Stimulated activated CD8-positive, alpha-beta memory T cell treated with anti-CD3 and anti-CD28 coated beads, Interleukin-4, amount 100 ng/mL, for 24 hours (primary cell): ENCODE data around the gene TSSK2.

Source experiments
- DNase-seq: peaks from one replicate; pipeline ENCODE4 v3.0.0-alpha.2; 2020; ENCODE audit warnings: low read depth

Gene TSSK2

DNA sequence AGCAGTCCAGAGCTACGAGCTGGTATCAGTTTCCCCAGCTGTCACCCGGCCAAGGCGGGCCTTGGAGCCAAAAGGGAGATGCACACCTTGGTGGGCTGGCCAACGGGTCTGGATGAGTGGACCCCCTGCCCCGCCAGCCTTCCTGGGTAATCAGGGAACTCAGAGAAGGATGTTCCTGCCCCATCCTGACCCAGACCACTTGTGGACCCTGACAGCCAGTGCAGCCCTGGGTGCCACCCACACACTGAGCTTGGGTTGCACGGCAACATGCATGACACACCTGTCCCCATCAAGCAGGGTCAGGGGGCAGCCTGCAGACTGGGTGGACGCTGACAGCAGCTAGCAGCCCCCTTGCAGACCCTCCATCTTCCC lies 38.8 kb downstream of the TSSK2 start:
- DNase-seq: no peak

DNA sequence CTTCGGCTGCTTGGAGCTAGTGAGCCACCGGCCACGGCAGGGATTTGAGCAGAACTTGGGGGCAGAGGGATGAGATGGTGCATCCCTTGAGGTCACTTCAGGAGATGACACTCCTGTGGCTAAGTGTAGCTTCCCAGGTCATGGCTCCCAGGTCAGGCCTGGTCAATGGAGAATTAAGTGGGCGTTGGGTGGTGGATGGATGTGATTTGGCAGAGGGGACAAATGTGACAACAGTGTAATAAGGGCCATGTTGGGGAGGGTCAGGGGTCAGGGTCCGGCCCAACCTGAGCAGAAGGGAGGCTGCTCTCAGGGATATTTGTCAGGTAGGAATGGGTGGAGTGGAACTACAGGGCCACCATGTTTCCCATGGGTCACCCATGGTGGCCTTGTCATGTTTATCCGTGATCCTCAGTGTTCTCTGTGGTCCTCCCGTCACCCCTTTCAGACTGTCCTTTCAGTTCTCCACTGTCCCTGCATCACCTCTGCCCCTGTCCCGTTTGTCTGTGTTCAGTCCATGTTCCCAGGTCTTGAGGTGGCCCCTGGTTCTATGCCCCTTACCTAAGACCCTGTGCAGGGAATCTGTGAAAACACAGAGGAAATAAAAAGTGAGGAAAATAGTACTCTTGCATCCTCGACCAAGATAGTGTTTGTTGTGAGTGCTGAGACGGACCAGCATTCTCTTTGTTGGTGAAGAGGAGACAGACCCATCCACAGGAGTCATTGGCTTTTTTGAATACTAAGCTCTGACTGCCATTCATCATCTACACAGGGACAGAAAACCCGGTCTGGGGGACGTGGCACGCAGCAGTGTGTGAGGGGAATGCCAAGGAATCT lies 41.3 kb downstream of the TSSK2 start:
- DNase-seq: no peak

DNA sequence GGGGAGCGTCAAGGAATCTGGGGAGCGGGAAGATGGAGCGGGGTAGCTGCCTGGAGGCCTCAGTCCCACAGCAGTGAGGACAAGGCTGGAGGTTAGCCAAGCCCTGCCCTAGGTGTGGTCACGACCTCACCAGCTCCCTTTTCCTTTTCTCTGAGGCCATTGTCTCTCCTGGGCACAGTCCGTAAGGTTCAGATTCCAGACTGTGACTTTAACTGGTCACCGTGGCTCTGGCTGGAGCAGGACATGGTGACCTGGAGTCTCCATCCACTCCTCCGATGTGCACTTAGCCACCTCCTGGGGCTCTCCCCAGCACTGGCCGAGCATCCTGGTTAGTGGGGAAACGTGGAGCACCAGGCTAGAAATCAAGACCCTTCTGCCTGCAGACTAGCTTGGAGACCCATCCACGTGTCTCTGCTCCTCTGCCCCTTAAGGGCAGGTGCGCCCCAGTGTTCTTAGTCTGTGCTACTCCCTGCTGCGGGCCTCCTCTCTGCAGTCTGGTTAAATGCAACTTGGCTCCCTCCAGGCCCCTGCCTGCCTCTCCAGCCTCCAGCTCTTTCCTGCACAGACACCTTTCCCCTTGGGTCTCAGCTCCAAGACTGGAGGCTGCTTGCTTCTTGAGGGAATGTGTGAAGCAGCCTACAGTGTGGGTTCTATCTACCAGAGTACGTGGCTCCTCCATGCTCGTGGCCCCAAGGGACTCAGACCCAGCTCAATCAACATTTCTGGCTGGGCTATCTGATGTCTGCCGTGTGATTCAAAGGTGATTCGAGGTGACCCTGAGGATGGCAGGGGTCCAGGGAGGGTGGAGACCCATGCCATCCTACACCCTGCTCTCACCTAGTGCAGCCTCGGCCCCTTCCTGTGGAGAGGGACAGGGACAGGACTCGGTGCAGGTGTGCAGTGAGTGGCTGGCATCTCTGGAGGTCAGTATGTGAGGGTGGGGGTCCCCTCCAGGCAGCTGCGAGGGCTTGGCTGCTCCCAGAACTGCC lies 42.2 kb downstream of the TSSK2 start:
- no peak for DNase-seq

DNA sequence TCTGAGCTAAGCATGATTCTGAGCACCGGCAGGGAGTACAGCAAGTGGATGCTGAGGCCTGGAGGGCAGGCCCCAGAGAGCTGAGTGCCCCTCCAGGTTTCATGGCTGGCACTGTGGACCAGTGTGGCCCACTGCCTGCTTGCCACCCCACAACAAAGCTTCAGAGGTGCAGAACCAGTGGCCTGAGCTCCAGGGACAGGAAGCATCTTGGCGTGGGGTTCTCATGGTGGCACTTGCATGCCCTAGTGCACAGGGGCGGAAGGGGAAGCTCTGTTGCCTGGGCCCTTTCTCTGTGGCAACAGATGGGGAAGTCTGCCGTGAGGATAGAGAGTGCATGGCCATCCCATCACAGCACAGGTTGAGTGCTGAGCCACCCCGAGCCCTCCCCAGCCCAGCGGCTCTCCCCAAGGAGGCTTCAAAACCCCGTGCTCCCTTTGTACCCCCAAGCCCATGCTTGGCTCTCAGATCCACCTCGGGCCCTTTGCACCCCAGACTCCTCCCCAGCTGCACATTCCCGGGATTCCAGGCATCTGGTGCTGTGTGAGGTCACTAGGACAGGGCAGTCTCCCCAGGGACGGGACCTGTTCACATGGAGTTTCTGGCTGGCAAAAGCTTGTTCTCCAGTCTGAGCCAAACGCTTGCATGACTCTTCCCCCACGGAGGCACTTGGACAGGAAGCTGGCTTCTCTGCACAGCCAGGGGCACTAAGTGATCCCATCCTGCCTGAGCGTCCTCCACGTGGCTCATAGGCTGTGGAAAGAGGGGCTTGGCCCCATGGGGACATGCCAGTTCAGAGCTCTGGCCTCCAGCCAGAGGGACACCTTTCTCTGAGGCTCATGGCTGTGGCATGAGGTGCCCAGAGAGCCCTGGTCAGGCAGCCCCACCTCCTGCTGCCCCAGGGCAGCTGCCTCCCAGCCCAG lies 43.3 kb downstream of the TSSK2 start:
- DNase-seq: no peak

DNA sequence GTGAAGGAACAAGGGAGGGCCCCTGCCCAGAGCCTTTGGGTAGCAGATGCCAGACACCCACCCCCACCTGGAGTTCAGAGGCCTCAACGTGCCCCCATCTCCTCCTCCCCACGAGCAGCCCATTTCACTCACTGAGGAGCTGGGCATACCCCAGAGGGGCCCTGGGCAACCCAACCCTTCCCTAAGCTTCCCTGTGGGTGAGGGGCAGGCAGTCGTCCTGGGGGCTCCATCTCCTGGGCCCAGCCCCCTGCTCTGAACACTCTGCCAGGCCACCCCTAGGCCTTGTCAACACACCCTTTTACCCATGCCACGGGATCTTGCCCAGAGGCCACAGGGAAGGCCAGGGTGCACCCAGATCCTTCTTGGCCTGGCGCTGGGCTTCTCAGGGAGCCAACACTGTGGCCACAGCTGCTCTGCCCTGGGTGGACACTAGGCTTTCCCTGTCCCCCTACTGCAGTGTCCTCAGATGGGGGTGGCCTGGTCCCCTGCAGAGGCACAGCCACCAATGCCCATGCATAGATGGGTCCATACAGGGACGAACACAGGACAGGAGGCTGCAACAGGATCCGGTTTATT lies 44.0 kb downstream of the TSSK2 start:
- no peak for DNase-seq

DNA sequence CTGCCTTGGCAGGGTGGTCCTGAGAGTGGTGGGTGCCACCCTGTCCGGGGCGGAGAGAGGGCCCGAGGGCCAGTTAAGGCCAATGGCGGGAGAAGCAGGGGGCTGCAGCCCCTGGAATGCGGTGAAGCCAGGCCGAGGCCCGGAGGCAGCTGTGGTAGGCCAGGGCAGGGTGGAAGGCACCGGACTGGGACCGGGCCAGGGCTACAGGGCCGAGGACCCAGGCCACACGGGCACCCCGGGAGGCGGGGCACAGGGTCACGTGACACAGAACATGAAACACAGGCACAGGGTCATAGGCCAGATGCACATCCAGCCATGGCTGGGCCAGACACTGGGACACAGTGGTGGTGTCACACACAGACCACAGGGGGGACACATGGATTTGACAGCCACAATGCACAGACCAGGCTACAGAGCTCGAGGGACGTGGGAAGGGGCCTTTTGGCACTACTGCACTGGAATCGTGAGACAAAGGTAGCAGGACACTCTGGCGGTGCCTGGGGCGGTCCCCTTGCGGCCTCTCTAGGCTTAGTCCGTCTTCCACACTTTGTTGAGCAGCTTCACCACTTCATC lies 44.6 kb downstream of the TSSK2 start:
- DNase-seq: no peak

DNA sequence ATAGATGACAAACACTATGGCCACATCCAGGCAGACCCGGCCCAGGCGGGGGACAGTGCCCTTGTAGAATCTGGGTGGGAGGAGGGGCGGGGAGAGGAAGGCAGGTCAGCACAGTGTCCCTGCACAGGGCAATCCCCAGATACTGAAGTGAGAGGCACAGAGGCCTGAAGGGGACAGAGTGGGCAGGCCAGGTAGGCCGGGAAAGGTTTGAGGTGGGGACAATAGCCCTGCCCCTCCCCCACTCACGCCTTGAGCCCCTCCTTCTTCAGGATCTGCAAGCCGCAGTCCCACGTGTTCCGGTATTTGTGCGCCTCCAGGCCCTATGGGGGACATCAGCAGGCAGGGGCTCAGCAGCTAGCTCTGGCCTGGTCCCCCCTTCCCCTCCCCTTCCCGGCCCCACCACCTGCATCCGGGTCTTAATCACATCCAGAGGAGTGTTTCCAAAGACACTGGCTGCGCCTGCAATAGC lies 45.1 kb downstream of the TSSK2 start:
- DNase-seq: no peak

DNA sequence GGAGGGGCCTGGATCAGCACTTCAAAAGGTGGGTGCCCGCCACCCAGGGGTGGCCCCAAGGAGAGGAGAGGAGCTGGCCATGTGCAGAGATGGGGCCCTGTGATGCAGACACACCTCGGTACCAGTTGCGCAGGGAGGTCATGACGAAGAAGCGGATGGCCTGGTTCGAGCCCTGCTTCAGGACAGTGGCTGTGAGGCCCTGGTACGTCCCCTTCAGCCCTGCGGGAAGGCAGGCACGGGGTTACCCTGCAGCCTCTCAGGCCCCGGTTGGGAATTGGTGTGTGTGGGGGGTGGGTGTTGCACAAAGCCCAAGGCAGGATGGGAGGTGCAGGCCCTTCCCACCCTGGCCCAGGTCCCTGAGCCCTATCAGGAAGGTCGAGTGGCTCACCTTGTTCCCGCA lies 45.6 kb downstream of the TSSK2 start:
- DNase-seq: no peak

DNA sequence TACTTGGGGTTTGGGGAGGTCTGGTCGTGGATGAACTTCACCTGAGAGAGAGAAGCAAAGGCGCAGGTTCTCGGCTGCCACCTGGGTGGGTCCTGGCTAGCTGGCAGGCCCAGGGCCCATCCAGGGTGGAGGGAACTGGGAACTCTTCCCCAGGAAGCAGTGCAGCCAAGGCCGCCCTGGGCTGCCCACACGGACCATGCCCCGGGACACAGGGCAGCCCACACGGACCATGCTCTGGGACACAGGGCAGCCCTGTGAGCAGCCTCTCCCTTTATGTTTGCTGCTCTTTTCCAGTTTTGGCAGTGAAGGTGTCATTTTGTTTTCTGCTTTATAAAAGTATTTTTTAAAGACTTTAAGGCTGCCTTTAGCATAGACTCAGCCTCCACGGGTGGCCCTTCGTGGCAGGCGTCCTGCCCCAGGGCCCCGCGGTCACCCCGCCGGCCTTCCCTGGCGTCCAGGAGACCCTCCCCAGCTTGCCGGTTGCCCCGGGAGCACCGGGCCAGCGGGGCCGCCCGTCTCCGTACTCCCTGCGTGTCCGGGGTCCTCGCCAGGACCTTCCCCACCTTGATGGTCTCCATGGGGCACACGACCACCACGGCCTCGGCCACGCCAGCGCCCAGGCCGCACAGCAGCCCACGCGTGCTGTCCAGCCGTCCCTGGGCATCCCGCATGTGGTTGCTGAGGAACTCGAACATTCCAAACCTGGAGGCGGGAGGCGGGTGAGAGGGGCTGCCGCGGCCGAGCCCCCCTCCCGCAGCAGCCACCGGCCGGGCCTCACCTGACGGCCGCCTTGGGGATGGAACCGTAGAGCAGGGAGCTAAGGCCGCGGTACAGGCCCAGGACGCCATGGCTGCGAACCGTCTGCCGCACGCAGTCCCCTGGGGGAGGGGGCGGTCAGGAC lies 46.3 kb downstream of the TSSK2 start:
- no peak for DNase-seq

DNA sequence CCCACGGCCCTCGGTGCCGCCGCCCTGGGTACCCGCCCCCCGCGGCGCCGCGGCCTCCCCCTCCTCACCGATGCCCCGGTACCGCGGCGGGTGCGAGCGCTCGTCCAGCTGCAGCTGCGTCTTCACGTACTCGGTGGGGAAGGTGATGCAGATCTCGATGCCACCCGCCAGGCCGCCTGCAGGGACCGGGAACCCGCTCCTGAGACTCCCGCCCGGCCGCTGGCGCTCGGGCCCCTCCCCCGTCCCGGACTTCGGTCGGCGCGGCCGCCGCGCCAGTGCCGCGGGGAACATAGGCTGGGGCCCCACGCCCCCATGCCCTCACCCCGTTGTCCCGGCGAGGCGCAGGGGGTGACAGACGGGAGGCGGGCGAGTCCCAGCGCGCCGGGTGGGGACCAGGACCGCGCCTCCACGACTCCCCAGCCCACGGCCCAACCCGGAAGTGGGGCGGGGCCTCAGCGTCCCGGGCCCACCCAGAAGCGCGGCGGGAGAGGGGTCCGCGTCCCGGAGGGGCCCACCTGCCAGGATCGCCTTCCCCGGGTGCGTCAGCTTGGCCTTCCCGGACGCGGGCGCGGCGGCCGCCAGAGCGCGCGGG lies 47.1 kb downstream of the TSSK2 start:
- peak; percentile 34 for DNase-seq

DNA sequence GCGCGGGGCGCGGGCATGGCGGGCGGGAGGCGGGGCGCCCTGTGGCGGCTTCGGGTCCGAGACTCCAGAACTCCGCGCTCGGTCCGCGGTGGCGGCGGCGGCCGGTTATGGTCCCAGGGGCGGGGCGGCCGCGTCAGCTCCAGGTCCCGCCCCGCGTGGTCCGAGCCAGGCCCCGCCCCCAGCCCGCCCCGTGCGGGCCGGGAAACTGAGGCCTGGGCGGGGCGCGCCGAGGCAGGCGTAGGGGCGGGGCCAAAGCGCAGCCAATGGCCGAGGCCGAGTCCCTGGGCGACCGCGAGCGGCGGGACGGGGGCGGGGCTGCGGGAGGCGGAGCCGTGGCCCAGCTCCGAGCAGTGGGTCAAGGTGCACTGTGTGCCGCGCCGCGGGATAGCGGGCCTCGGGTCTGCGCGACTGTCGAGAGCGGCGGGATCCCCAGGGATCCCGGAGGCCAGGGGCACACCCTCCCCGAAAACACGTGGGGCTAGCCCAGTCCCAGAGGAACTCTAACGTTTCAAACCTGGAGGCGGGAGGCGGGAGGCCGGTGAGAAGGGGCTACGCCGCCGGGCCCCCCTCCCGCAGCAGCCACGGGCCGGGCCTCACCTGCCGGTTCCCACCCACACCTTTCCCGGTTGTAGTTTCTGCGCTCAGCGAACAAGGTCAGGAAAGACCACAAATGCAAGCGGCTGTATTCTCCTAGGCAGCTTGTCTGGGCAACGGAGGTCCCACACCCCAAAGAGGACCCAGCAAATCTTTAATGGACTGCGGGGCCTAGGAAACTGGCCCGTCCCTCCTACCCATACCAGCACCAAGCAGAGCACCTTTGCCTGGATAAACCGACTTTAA lies 47.8 kb downstream of the TSSK2 start, which contains the start of gene SLC25A1:
TSS of gene SLC25A1 (minus strand) at position 80 of the 840 bp plus-strand sequence. CDS start at position 17, 63 bp downstream.
- peak; percentile 88 for DNase-seq

DNA sequence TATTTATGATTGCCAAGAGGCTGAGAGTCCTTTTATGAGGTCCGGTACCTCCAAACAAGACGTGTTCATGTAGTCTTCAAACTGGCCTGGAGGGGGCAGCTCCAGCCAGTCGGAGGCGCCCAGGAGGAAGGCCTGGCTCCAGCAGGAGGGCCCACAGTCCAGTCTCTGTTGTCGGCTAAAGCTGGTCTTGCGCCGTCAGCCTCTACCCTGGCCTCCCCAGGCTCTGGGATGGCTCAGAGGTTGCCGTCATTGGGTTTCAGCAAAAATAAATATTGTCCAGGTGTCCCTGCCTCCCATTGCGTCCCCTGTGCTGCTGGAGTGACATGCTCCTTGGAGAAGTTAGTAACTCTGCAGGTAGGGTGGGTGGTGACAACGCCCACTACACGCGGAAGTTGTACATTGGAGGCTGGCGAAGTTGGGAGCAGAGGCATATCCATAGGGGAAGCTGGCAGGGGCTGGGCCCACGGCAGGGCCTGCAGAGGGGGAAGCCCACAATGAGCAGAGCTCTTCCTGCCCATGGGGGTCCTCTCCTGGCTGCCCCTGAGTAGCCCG lies 48.5 kb downstream of the TSSK2 start:
- DNase-seq: no peak

DNA sequence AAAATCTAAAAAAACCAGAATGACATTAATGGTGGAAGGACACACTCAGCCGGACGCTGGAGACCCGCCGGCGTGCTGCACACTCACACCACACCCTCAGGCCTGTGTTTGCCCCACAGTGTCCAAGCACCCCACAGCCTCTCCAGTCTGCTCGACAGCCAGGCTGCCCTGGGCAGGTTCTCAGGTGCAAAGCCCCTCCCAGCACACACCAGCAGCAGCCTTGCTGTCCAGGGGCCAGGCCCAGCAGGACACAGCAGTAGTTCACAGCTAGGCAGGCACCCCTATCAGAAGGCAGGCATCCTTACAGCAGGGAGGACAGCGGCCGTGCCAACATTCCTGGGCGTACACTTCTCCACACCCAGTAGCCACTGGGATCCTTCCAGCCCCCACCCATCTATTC lies 49.1 kb downstream of the TSSK2 start:
- no peak for DNase-seq

DNA sequence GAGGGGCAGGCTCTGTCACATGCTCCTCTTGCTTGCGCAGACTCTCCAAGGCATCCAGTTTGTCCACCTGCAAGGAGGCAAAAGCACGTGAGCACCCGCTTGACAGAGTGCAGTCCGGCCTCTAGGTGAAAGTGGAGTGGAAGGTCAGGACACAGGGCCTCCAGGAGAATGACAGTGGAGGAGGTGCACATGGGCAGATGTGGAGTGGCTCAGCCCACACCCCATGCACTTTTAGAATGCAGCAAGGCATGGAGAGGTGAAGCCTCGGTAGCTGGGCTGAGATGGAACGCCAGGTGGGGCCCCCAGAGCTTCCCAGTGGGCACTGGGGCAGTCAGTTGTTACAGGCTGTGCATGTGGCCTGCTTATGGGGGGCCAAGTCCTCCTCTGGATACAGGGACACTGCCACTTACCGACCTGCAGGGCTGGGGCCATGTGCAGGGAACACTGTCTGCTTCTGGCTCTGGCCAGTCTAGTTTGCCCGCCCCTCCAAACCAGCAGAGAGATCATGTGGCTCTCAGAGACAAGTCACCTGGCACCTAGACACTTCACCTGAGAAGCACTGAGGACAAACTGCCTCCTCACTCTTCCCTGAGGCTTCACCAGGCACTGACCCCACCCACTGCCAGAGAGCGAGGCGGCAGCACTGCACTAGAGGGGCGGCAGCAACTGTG lies 49.8 kb downstream of the TSSK2 start:
- no peak for DNase-seq

DNA sequence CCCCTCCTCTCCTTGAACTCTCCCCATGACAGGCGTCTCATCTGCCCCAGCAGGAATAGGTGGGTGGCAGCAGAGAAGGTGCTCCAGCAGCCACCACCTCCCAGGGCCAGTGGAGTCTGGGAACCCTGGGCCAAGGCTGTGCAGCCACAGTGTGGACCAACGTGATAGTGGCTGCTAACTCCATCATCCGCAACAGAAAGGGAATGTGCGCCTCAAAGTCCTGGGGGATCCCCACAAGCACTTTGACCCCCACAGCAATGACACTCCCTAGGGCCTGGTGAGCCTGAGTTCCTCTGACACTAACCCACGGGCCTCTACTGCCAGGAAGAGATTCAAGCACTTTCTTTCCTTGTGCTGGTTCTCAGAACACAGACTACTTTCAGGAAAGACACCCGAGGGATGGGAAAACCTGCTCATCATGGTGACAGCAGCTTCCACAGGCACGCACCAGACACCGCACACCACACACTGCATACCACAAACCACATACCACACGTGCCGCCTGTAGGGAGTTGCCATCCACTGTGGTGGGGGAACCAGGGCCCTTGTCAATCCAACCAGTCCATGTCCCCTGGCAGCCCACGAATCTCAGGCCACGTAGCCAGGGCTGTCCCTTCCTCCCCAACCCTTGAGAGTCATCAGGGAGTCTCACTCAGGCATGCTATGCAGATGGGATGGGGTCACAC lies 50.8 kb downstream of the TSSK2 start:
- DNase-seq: no peak
